ENCODE results near the gene TTC9B. TPM values are rescaled to one million over a fixed set of nuclear protein-coding genes. Genes with fewer than 3 reads are reported as not detected.

The TTC9B gene
- total and polyA plus RNA-seq, 2 of the 13 experiments (the other 11 are each of a cell fraction or from before 2014, with no cell fraction given): not detected

DNA sequence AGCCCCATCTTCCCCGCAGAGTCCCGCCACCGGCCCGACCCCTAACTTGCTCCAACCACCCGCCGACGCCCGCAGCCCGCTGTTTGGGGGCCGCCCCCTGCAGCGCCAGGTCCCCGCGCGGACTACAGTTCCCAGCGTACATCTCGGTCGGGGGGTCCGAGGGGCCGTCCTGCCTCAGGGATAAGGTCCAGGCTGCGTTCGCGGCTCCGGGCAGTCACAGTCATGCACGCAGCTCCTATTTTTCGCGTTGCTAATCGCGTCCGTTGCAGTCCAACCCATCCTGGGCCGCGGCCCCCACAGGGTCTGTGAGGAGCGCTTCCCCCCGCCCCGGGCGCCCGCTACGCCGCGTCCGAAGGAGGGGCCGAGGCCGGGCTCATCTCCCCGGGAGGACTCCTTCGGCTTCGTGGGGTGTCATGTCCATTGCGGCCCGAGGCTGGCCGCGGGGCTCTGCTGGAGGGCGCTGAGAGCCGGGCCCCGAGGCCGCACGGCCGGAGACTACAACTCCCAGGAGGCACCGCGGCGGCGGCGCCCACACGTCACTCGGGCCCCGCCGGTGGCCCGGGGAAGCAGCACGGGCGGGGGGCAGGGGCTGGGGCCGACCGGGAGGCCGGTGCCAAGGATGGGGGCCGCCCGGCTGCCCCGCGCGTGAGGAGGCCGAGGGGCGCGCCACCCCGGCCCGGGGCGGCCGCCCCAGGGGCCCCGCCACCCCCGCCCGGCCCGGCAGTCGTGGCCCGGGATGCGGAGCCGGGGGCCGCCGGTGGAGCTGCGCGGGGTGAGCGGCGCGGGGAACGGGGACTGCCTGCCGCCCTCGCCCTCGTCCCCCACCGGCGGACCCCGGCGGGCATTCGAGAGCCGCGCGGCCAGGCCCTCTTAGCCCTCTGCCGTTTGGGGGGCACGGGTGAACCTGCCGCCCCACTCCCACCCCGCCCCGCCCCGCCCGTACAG, 27.0 kb downstream of the TTC9B start, which contains the start of gene MAP3K10 (continued):
- no peak for TF ChIP-seq NAIF1 (CRISPR knock-in tag; IDR thresholded peaks at IDR 0.05; ENCODE audit: borderline replicate concordance)
- no peak for TF ChIP-seq ZNF674 (CRISPR knock-in tag; IDR thresholded peaks at IDR 0.05; ENCODE audit: low read depth)
- TF ChIP-seq ZNF609 (CRISPR knock-in tag; IDR thresholded peaks at IDR 0.05; ENCODE audit: borderline replicate concordance): 0 out of 2 replicates have a peak, but pooled peaks have one; percentile 52
- TF ChIP-seq HNF4A (CRISPR knock-in tag; IDR thresholded peaks at IDR 0.05): peak; percentile 45; the same call in 1 of the 2 replicates
- no peak for TF ChIP-seq ETV5 (CRISPR knock-in tag; IDR thresholded peaks at IDR 0.05; ENCODE audit: borderline replicate concordance)
- TF ChIP-seq ARNT (IDR thresholded peaks at IDR 0.05): no peak
- TF ChIP-seq GLI4 (CRISPR knock-in tag; IDR thresholded peaks at IDR 0.05; ENCODE audit: borderline replicate concordance): peak; percentile 59; the same call in 1 of the 2 replicates
- TF ChIP-seq, protein P1, sequence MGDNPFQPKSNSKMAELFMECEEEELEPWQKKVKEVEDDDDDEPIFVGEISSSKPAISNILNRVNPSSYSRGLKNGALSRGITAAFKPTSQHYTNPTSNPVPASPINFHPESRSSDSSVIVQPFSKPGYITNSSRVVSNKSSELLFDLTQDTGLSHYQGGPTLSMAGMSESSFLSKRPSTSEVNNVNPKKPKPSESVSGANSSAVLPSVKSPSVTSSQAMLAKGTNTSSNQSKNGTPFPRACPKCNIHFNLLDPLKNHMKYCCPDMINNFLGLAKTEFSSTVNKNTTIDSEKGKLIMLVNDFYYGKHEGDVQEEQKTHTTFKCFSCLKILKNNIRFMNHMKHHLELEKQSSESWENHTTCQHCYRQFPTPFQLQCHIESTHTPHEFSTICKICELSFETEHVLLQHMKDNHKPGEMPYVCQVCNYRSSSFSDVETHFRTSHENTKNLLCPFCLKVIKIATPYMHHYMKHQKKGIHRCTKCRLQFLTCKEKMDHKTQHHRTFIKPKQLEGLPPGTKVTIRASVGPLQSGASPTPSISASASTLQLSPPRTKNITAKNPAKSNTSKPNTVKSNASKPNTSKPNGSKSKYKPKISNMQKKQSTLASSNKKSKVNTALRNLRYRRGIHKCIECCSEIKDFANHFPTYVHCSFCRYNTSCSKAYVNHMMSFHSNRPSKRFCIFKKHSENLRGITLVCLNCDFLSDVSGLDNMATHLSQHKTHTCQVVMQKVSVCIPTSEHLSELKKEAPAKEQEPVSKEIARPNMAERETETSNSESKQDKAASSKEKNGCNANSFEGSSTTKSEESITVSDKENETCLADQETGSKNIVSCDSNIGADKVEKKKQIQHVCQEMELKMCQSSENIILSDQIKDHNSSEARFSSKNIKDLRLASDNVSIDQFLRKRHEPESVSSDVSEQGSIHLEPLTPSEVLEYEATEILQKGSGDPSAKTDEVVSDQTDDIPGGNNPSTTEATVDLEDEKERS (CRISPR knock-in tag; IDR thresholded peaks at IDR 0.05): peak; percentile 55; the same call in 1 of the 2 replicates
- TF ChIP-seq RARA (CRISPR knock-in tag; IDR thresholded peaks at IDR 0.05): no peak
- TF ChIP-seq CREBL2 (CRISPR knock-in tag; IDR thresholded peaks at IDR 0.05; ENCODE audit: borderline replicate concordance): no peak
